ENCODE data around the gene PARP15. TPM values are rescaled to one million over a fixed set of nuclear protein-coding genes. Genes with fewer than 3 reads are reported as not detected.

The PARP15 gene
- total and polyA plus RNA-seq, 10 donors: 59.3 to 128 (median 72.8) TPM

- Histone ChIP-seq H3K27ac (peak overlapping the region; percentile 94 to 99 (median 96)), H3K9me3 (peaks cover 0 to 14% (median under 1%) of the 10 kb centered on the region in 8 donors), H3K36me3 (no peaks in the 10 kb centered on the region), H3K27me3 (replicated peaks in 1 of 7) (no peaks in the 10 kb centered on the region), H3K4me3 (peak overlapping the region; percentile 1 to 94 (median 78)), H3K4me1 (peaks cover 40 to 58% (median 50%) of the 10 kb centered on the region in 6 donors)
- intact Hi-C loops (cut with DNase I; ENCODE audit: low total_unique reads): loop anchor here (2.0 to 10.0 kb wide), 2 partner anchors 116 to 274 kb away; no protein-coding TSS in a partner anchor
- peak; percentile 90 for DNase-seq
- 8 to 13% (median 9%) methylated on average over 16 of the region's 16 CpGs for WGBS, 5 donors
- TF ChIP-seq CTCF (IDR thresholded peaks at IDR 0.05 in 8 of 11, conservative IDR thresholded peaks at IDR 0.05 in 3 of 11): peak; percentile 53 to 90 (median 78)
- TF ChIP-seq POLR2A (IDR thresholded peaks at IDR 0.05): peak in 1 of 3 donors; percentile 25
- TF ChIP-seq POLR2AphosphoS5 (IDR thresholded peaks at IDR 0.05): peak in 2 of 3 donors; percentile 42 to 56
Observed at GRCh38 chr3:122679085-122679881, 101.8 kb downstream of the PARP15 start.

GRCh38 chr3:122679882-122680474 is 102.5 kb downstream of the PARP15 start:
- TF ChIP-seq POLR2A (IDR thresholded peaks at IDR 0.05): no peak
- TF ChIP-seq POLR2AphosphoS5 (IDR thresholded peaks at IDR 0.05): no peak
- TF ChIP-seq CTCF (IDR thresholded peaks at IDR 0.05 in 8 of 11, conservative IDR thresholded peaks at IDR 0.05 in 3 of 11): no peak
- intact Hi-C loops (cut with DNase I; ENCODE audit: low total_unique reads): loop anchor here (2.0 to 10.0 kb wide), 2 partner anchors 117 to 275 kb away; no protein-coding TSS in a partner anchor
- H3K27ac ChIP-seq: peak overlapping the region; percentile 94 to 99 (median 96)
- H3K4me1 ChIP-seq: peaks cover 44 to 65% (median 57%) of the 10 kb centered on the region in 6 donors
- peak; percentile 76 for DNase-seq
- H3K27me3 ChIP-seq (replicated peaks in 1 of 7): no peaks in the 10 kb centered on the region
- peaks cover 0 to 9% (median 0%) of the 10 kb centered on the region in 8 donors for H3K9me3 ChIP-seq
- 19 to 52% (median 37%) methylated on average over 10 of the region's 10 CpGs for WGBS, 5 donors
- H3K4me3 ChIP-seq: peak overlapping the region; percentile 68 to 94 (median 81)
- no peaks in the 10 kb centered on the region for H3K36me3 ChIP-seq

GRCh38 chr3:122680475-122681283 is 103.2 kb downstream of the PARP15 start, which contains the start of gene PARP14:
Gene PARP14, plus strand, starts transcription at chr3:122680839. Its CDS starts 45 bp downstream, at chr3:122680884.
- peaks cover 44 to 69% (median 59%) of the 10 kb centered on the region in 6 donors for H3K4me1 ChIP-seq
- intact Hi-C loops (cut with DNase I; ENCODE audit: low total_unique reads): no loop called here
- peaks cover 0 to 7% (median 0%) of the 10 kb centered on the region in 8 donors for H3K9me3 ChIP-seq
- no peaks in the 10 kb centered on the region for H3K27me3 ChIP-seq (replicated peaks in 1 of 7)
- peak; percentile 93 for DNase-seq
- TF ChIP-seq POLR2AphosphoS5 (IDR thresholded peaks at IDR 0.05) (peak; percentile 94 to 96 (median 95)), POLR2A (IDR thresholded peaks at IDR 0.05) (peak in 2 of 3 donors; percentile 34 to 86), CTCF (IDR thresholded peaks at IDR 0.05 in 8 of 11, conservative IDR thresholded peaks at IDR 0.05 in 3 of 11) (peak in 4 of 11 experiments; percentile 24 to 34 (median 28))
- peak within 1 kb of the TSS; percentile 94 to 99 (median 96) for H3K27ac ChIP-seq
- no peaks in the 10 kb centered on the region for H3K36me3 ChIP-seq
- WGBS, 5 donors: 0 to 2% (median 1%) methylated on average over 37 to 63 of the region's 63 CpGs
- H3K4me3 ChIP-seq: peak within 1 kb of the TSS; percentile 68 to 94 (median 81)
